Hepatocyte (in vitro differentiated cells): ENCODE data around the gene SIK3. TPM values are rescaled to one million over a fixed set of nuclear protein-coding genes. Genes with fewer than 3 reads are reported as not detected.

Experiments used
- DNase-seq: peaks from one replicate; pipeline ENCODE4 v3.0.0-alpha.2; 2016; ENCODE audit warnings: low spot score
- H2AFZ ChIP-seq: fragments of 200-600 bp; sonication (generic); 2 replicates; pipeline ENCODE4 v1.6.0; 2016; ENCODE audit warnings: antibody characterized with exemption, mild to moderate bottlenecking
- H3K27ac ChIP-seq: fragments of 200-600 bp; sonication (generic); 2 replicates; pipeline ENCODE4 v1.5.1; 2016; ENCODE audit warnings: mild to moderate bottlenecking
- H3K27me3 ChIP-seq: fragments of 200-600 bp; sonication (generic); 2 replicates; pipeline ENCODE4 v1.6.1; 2016
- H3K36me3 ChIP-seq: fragments of 200-600 bp; sonication (generic); replicated peaks from 2 replicates; pipeline ENCODE4 v1.5.1; 2016; ENCODE audit warnings: low read depth; ENCODE audit not compliant: insufficient read depth
- H3K4me1 ChIP-seq: fragments of 200-600 bp; sonication (generic); 2 replicates; pipeline ENCODE4 v1.5.1; 2016; ENCODE audit warnings: mild to moderate bottlenecking, moderate library complexity; ENCODE audit not compliant: insufficient read depth
- H3K4me2 ChIP-seq: fragments of 200-600 bp; sonication (generic); 2 replicates; pipeline ENCODE4 v1.6.0; 2016
- H3K4me3 ChIP-seq: fragments of 200-600 bp; sonication (generic); 2 replicates; pipeline ENCODE4 v1.5.1; 2016; ENCODE audit warnings: mild to moderate bottlenecking
- H3K79me2 ChIP-seq: fragments of 200-600 bp; sonication (generic); 2 replicates; pipeline ENCODE4 v1.6.0; 2017; ENCODE audit warnings: mild to moderate bottlenecking
- H3K9me2 ChIP-seq: fragments of 200-600 bp; sonication (generic); replicated peaks from 2 replicates; pipeline ENCODE4 v1.6.0; 2017; ENCODE audit warnings: mild to moderate bottlenecking; ENCODE audit not compliant: insufficient read depth
- H3K9me3 ChIP-seq: fragments of 200-600 bp; sonication (generic); 2 replicates; pipeline ENCODE4 v1.5.1; 2016; ENCODE audit warnings: low read depth, mild to moderate bottlenecking
- H4K20me1 ChIP-seq: fragments of 200-600 bp; sonication (generic); 2 replicates; pipeline ENCODE4 v1.6.0; 2016; ENCODE audit warnings: mild to moderate bottlenecking; ENCODE audit not compliant: insufficient read depth, poor library complexity, severe bottlenecking
- CTCF ChIP-seq: fragments of 200-600 bp; sonication (generic); IDR thresholded peaks from 2 replicates; pipeline ENCODE4 v1.5.1; 2016; ENCODE audit warnings: antibody characterized with exemption, mild to moderate bottlenecking; ENCODE audit not compliant: poor library complexity
- EZH2 ChIP-seq: fragments of 200-600 bp; sonication (generic); IDR thresholded peaks from 2 replicates; pipeline ENCODE4 v1.6.1; 2016; ENCODE audit warnings: antibody characterized with exemption, mild to moderate bottlenecking, borderline replicate concordance
- EZH2phosphoT487 ChIP-seq: fragments of 200-600 bp; sonication (generic); IDR thresholded peaks from one replicate; pipeline ENCODE4 v1.6.1; 2018; ENCODE audit warnings: antibody characterized with exemption, mild to moderate bottlenecking, low read depth, moderate library complexity; ENCODE audit not compliant: unreplicated experiment, severe bottlenecking
- WGBS: methylation state at CpG from one replicate; pipeline ENCODE4 v1.1.6; 2016; ENCODE audit warnings: low lambda C conversion rate; ENCODE audit errors: missing lambda C conversion rate; 5-methylcytosine and 5-hydroxymethylcytosine counted together
- polyA plus RNA-seq: library from polyadenylated mRNA; unstranded; fragments of >200 nt; fragmentation: Nextera tagmentation; extraction: Ambion mirVana; gene quantifications from 2 replicates; pipeline ENCODE4 v1.2.1, GENCODE V29; 2016
- total RNA-seq: library from RNA; depleted of rRNA; stranded (reverse); fragments of >200 nt; gene quantifications from 2 replicates; pipeline ENCODE4 v1.2.3, GENCODE V29; 2014

Gene SIK3
- total and polyA plus RNA-seq, 2 experiments from 2014 or later, result 15.8 to 17.7 TPM

DNA sequence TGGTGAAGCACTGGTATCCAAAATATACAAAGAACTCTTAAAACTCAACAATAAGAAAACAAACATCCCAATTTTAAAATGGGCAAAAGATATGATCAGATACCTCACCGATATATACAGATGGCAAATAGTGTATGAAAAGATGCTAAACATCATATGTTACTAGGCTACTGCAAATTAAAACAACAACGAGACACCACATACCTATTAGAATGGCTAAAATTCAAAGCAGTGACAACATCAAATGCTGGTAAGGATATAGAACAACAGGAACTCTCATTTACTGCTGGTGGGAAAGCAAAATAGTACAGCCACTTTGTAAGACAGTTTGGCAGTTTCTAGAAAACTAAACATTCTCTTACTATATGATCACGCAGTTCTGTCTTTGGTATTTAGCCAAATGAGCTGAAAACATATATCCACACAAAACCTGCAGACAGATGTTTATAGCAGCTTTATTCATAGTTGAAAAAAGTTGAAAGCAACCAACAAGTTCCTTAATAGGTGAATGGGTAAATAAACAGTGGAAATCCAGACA lies 38.5 kb downstream of the SIK3 start:
- Histone ChIP-seq H3K27ac (no peak overlapping the region), H3K4me1 (peaks cover 12% of the 10 kb centered on the region), H3K79me2 (peaks cover 93% of the 10 kb centered on the region)

DNA sequence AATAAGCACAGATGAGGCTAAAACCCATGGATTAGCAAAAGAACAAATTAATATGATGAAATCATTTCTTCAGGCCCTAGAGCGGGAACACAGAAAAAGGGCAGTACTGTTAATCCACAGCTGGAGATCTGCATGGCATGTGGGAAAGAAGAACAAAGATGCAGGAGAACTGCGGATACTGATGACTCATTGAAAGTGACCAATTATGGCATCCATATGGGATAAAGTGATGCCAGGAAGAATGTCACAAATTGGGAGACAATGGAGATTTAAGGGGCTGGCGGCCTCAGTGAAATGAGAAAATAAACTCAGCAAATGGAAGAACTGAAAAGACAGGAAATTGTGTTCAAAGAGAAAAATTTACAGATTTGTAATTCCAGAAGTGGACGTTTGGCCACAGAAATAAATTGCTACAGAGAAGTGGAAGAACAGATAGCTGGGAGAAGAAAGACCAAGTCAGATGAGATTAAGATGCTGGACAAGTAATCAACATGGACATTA lies 39.4 kb downstream of the SIK3 start:
- no peak overlapping the region for H3K4me2 ChIP-seq
- WGBS, result 54% methylated on average over 4 of the region's 4 CpGs
- H3K9me2 ChIP-seq, result no peaks in the 10 kb centered on the region
- H3K27ac ChIP-seq, result peak overlapping the region; percentile 8
- H3K36me3 ChIP-seq, result no peaks in the 10 kb centered on the region
- TF ChIP-seq EZH2, result no peak
- no peak for TF ChIP-seq EZH2phosphoT487
- TF ChIP-seq CTCF, result no peak
- peaks cover 14% of the 10 kb centered on the region for H3K4me1 ChIP-seq
- H2AFZ ChIP-seq, result no peak overlapping the region
- no peak for DNase-seq
- no peaks in the 10 kb centered on the region for H3K27me3 ChIP-seq
- H3K9me3 ChIP-seq, result no peaks in the 10 kb centered on the region
- peaks cover 98% of the 10 kb centered on the region for H3K79me2 ChIP-seq
- H4K20me1 ChIP-seq, result peaks cover 36% of the 10 kb centered on the region
- no peak overlapping the region for H3K4me3 ChIP-seq

More for the DNA sequence above, 38.5 kb downstream of the SIK3 start:
- no peak overlapping the region for H3K4me3 ChIP-seq
- no peaks in the 10 kb centered on the region for H3K27me3 ChIP-seq
- no peaks in the 10 kb centered on the region for H3K9me3 ChIP-seq
- H3K9me2 ChIP-seq, result no peaks in the 10 kb centered on the region
- WGBS, result 87% methylated on average over 3 of the region's 3 CpGs
- no peak for DNase-seq
- H3K36me3 ChIP-seq, result no peaks in the 10 kb centered on the region
- no peak overlapping the region for H3K4me2 ChIP-seq
- TF ChIP-seq EZH2phosphoT487, result no peak
- no peak for TF ChIP-seq EZH2
- no peak for TF ChIP-seq CTCF
- peaks cover 31% of the 10 kb centered on the region for H4K20me1 ChIP-seq
- no peak overlapping the region for H2AFZ ChIP-seq

- Histone ChIP-seq H3K4me1 (peaks cover 14% of the 10 kb centered on the region), H3K9me2 (no peaks in the 10 kb centered on the region), H3K4me3 (no peak overlapping the region), H3K79me2 (peaks cover 98% of the 10 kb centered on the region), H2AFZ (no peak overlapping the region), H4K20me1 (peaks cover 43% of the 10 kb centered on the region), H3K9me3 (no peaks in the 10 kb centered on the region), H3K36me3 (no peaks in the 10 kb centered on the region), H3K27me3 (no peaks in the 10 kb centered on the region), H3K4me2 (no peak overlapping the region), H3K27ac (no peak overlapping the region)
- DNase-seq, result no peak
- TF ChIP-seq CTCF, result no peak
- TF ChIP-seq EZH2, result no peak
- TF ChIP-seq EZH2phosphoT487, result no peak
These were observed 40.5 kb downstream of the SIK3 start for GRCh38 chr11:117057727-117058126.

- Histone ChIP-seq H4K20me1 (peaks cover 45% of the 10 kb centered on the region), H3K27me3 (no peaks in the 10 kb centered on the region), H3K4me3 (no peak overlapping the region), H3K4me2 (no peak overlapping the region), H3K36me3 (no peaks in the 10 kb centered on the region), H3K4me1 (peaks cover 15% of the 10 kb centered on the region), H3K27ac (no peak overlapping the region), H2AFZ (no peak overlapping the region), H3K9me2 (no peaks in the 10 kb centered on the region), H3K9me3 (no peaks in the 10 kb centered on the region), H3K79me2 (peaks cover 97% of the 10 kb centered on the region)
- no peak for DNase-seq
- WGBS, result 94% methylated on average over 5 of the region's 5 CpGs
- TF ChIP-seq EZH2phosphoT487 (no peak), CTCF (no peak), EZH2 (no peak)
These were observed 40.9 kb downstream of the SIK3 start for GRCh38 chr11:117057317-117057716.
